Thoracic aorta (tissue), 2 donors: ENCODE measurements around the gene LMBR1. TPM values are rescaled to one million over a fixed set of nuclear protein-coding genes. Genes with fewer than 3 reads are reported as not detected.

Experiments
- ATAC-seq: fragments of 150-250 bp; one replicate; pipeline ENCODE4 v1.8.0; 2017; ENCODE audit warnings: low read depth; ENCODE audit not compliant: insufficient number of reproducible peaks, low FRiP score
- DNase-seq: peaks from one replicate; pipeline ENCODE4 v3.0.0-alpha.2; 2020; ENCODE audit warnings: low spot score
- H3K27ac ChIP-seq, 2 donors: fragments of 200-600 bp; sonication (generic); 1 replicate in 1 of 2; 2 replicates in 1 of 2; pipeline ENCODE4 v1.5.1; 2016; ENCODE audit warnings: mild to moderate bottlenecking in 2 of 2, moderate library complexity in 2 of 2
- H3K27me3 ChIP-seq: fragments of 200-600 bp; sonication (generic); replicated peaks from 2 replicates; pipeline ENCODE4 v1.6.0; 2016; ENCODE audit warnings: mild to moderate bottlenecking; ENCODE audit not compliant: insufficient read depth
- H3K36me3 ChIP-seq: fragments of 200-600 bp; sonication (generic); one replicate; pipeline ENCODE4 v1.5.1; 2016
- H3K4me1 ChIP-seq, 2 donors: fragments of 200-600 bp; sonication (generic); 1 replicate in 1 of 2; 2 replicates in 1 of 2; pipeline versions ENCODE4 v1.5.1 to v1.6.0; 2016; ENCODE audit warnings: low read depth in 2 of 2, mild to moderate bottlenecking in 1 of 2; ENCODE audit not compliant: control insufficient read depth in 1 of 2
- H3K4me3 ChIP-seq: fragments of 200-600 bp; sonication (generic); 2 replicates; pipeline ENCODE4 v1.5.1; 2016; ENCODE audit warnings: mild to moderate bottlenecking
- H3K9me3 ChIP-seq: fragments of 200-600 bp; sonication (generic); 2 replicates; pipeline ENCODE4 v1.5.1; 2016
- CTCF ChIP-seq: fragments of 200-600 bp; sonication (generic); IDR thresholded peaks from one replicate; pipeline ENCODE4 v1.5.1; 2019; ENCODE audit warnings: antibody characterized with exemption
- total RNA-seq, 2 donors: library from RNA; depleted of rRNA; stranded (reverse); fragments of >200 nt; gene quantifications; one replicate each; pipeline versions ENCODE4 v1.1.0 to v1.2.3, GENCODE V29; 2016

The LMBR1 gene
- total RNA-seq, 2 donors from 2014 or later = 54.3 to 56.6 TPM

GRCh38 chr7:156768698-156769472 lies 124.1 kb downstream of the LMBR1 start:
- H3K4me3 ChIP-seq = no peak overlapping the region
- ATAC-seq = no peak

GRCh38 chr7:156766666-156767065 lies 126.3 kb downstream of the LMBR1 start:
- no peaks in the 10 kb centered on the region for H3K9me3 ChIP-seq
- H3K36me3 ChIP-seq = peaks cover 6% of the 10 kb centered on the region
- ATAC-seq = no peak
- H3K27me3 ChIP-seq = no peaks in the 10 kb centered on the region
- H3K4me1 ChIP-seq = peaks cover 0 to 3% of the 10 kb centered on the region in 2 donors
- no peak for TF ChIP-seq CTCF
- no peak overlapping the region for H3K27ac ChIP-seq
- no peak for DNase-seq
- no peak overlapping the region for H3K4me3 ChIP-seq

More at GRCh38 chr7:156768698-156769472, 124.1 kb downstream of the LMBR1 start:
- H3K27ac ChIP-seq = no peak overlapping the region
- no peak for DNase-seq
- H3K9me3 ChIP-seq = no peaks in the 10 kb centered on the region
- no peaks in the 10 kb centered on the region for H3K27me3 ChIP-seq
- peaks cover 6% of the 10 kb centered on the region for H3K36me3 ChIP-seq
- peaks cover 0 to 4% of the 10 kb centered on the region in 2 donors for H3K4me1 ChIP-seq
- no peak for TF ChIP-seq CTCF

GRCh38 chr7:156765901-156766656 lies 126.9 kb downstream of the LMBR1 start:
- DNase-seq (no peak), ATAC-seq (no peak)
- H3K27me3 ChIP-seq = no peaks in the 10 kb centered on the region
- H3K4me3 ChIP-seq = no peak overlapping the region
- no peaks in the 10 kb centered on the region for H3K9me3 ChIP-seq
- peaks cover 6% of the 10 kb centered on the region for H3K36me3 ChIP-seq
- no peaks in the 10 kb centered on the region for H3K4me1 ChIP-seq
- TF ChIP-seq CTCF = no peak
- H3K27ac ChIP-seq = no peak overlapping the region

DNA sequence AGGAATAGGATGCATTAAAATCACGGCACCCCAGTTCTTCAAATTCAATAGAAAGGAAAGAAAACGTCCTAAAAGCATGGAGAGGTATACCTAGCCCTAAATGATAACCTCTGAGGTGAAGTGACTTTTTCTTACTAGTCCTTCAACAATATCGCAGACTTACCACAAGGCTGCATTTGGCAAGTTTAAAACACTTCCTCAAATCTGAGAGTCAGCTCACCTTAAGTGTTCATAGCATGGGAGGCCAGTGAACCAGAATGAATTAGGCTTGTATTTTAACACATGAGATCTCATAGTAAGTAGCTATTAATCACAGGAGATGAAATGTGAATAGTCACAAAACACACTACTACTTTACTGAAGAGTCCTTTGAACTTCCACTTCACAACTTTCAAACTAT lies 128.2 kb downstream of the LMBR1 start:
- no peaks in the 10 kb centered on the region for H3K27me3 ChIP-seq

More for the DNA sequence above, 128.2 kb downstream of the LMBR1 start:
- peaks cover 8% of the 10 kb centered on the region for H3K36me3 ChIP-seq
- no peak for TF ChIP-seq CTCF
- no peaks in the 10 kb centered on the region for H3K9me3 ChIP-seq
- H3K4me3 ChIP-seq = no peak overlapping the region
- DNase-seq (no peak), ATAC-seq (no peak)
- H3K4me1 ChIP-seq = no peaks in the 10 kb centered on the region
- no peak overlapping the region for H3K27ac ChIP-seq
